ENCODE data around the gene PTPN22.

The PTPN22 gene

DNA sequence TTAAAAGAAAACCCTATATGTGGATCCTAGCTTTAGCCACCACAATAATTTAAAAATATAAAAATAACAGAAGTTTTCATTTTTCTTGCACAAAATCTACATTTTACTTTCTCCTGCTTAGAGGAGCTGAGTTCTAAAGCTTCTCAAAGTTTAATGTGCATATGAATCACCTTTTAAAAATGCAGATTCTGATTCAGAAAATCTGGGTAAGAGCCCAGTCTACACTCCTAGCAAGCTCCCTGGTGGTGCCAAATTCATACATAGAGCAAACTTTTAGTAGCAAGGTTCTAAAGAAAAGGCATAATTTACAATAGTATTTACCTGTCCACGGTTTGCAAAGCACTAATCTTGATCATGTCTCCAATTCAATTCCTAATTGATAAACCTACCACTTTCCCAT lies 78.5 kb downstream of the PTPN22 start:
- peak overlapping the region in 1 of 10 experiments; percentile 38; a peak in 1 of 20 replicates for H3K4me3 ChIP-seq
- peak overlapping the region in 6 of 11 experiments; percentile 11 to 62 (median 50); a peak in 7 of 22 replicates for H3K27ac ChIP-seq
- peaks cover 0 to 35% (median 0%) of the 10 kb centered on the region in 11 experiments; a peak in 4 of 22 replicates for H4K20me1 ChIP-seq
- H3K9ac ChIP-seq = no peak overlapping the region
- H3K36me3 ChIP-seq = peaks cover 51 to 83% (median 69%) of the 10 kb centered on the region in 11 experiments
- H3K4me1 ChIP-seq = peaks cover 25 to 57% (median 41%) of the 10 kb centered on the region in 10 experiments
- TF ChIP-seq Cebpa-rat (IDR thresholded peaks at IDR 0.05) = no peak
- peaks cover 0 to 64% (median 41%) of the 10 kb centered on the region in 11 experiments; a peak in 17 of 22 replicates for H3K9me3 ChIP-seq (replicated peaks in 1 of 11)
- no peaks in the 10 kb centered on the region for H3K27me3 ChIP-seq
- peak overlapping the region in 10 of 11 experiments; percentile 1 to 79 (median 60); a peak in 18 of 22 replicates for H3K4me2 ChIP-seq

DNA sequence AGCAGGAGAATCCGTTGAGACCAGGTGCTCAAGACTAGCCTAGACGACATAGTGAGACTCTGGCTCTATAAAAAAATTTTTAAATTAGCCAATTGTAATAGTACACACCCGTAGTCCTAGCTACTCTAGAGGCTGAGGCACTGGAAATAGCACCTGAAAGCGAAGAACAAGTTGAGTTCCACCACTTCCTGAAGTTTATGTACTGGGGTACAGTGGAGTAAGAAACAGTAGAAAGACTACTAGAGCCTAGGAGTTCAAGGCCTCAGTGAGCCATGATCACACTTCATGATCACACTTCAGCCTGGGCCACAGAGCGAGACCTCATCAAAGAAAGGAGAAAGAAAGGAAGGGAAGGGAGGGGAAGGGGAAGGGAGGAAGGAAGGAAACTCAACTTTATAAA lies 79.0 kb downstream of the PTPN22 start:
- H3K27me3 ChIP-seq = no peaks in the 10 kb centered on the region
- peaks cover 0 to 60% (median 36%) of the 10 kb centered on the region in 11 experiments; a peak in 17 of 22 replicates for H3K9me3 ChIP-seq (replicated peaks in 1 of 11)
- peaks cover 49 to 81% (median 66%) of the 10 kb centered on the region in 11 experiments for H3K36me3 ChIP-seq
- no peak for TF ChIP-seq Cebpa-rat (IDR thresholded peaks at IDR 0.05)
- H3K27ac ChIP-seq = peak overlapping the region in 7 of 11 experiments; percentile 11 to 62 (median 49); a peak in 12 of 22 replicates
- peak overlapping the region in 3 of 10 experiments; percentile 6 to 38 (median 19); a peak in 3 of 20 replicates for H3K4me3 ChIP-seq
- H3K4me2 ChIP-seq = peak overlapping the region; percentile 1 to 79 (median 55); a peak in 19 of 22 replicates
- peaks cover 0 to 32% (median 0%) of the 10 kb centered on the region in 11 experiments; a peak in 4 of 22 replicates for H4K20me1 ChIP-seq
- H3K4me1 ChIP-seq = peaks cover 25 to 53% (median 39%) of the 10 kb centered on the region in 10 experiments
- H3K9ac ChIP-seq = peak overlapping the region in 1 of 11 experiments; percentile 41; a peak in 2 of 22 replicates

DNA sequence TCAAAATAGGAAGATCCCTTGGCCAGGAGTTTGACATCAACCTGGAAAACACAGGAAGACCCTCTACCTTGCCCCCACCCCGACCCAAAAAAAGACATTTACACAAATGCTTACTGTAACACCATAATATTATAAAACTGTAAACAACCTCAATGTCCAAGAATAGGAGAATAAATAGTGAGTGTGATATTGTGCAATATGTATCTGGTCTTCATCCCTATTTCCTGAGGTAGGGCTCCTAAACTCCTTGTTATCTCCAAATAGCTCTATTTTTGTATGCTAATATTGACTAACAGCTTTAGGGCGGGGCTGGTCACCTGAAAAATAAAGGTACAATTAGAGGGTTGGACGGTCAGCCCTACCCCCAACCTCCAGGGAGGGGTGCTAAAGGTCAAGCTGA lies 82.7 kb downstream of the PTPN22 start:
- no peak overlapping the region for H3K9ac ChIP-seq
- H3K4me1 ChIP-seq = peaks cover 31 to 52% (median 43%) of the 10 kb centered on the region in 10 experiments
- H3K27me3 ChIP-seq = no peaks in the 10 kb centered on the region
- H3K4me2 ChIP-seq = peak overlapping the region in 5 of 11 experiments; percentile 2 to 30 (median 16); a peak in 6 of 22 replicates
- TF ChIP-seq Cebpa-rat (IDR thresholded peaks at IDR 0.05) = peak in 4 of 11 experiments; percentile 27 to 69 (median 49); a peak in 5 of 22 replicates
- H4K20me1 ChIP-seq = peaks cover 0 to 29% (median 9%) of the 10 kb centered on the region in 11 experiments; a peak in 14 of 22 replicates
- no peak overlapping the region; a peak in 1 of 20 replicates for H3K4me3 ChIP-seq
- peaks cover 0 to 25% (median 13%) of the 10 kb centered on the region in 11 experiments; a peak in 12 of 22 replicates for H3K9me3 ChIP-seq (replicated peaks in 1 of 11)
- H3K36me3 ChIP-seq = peaks cover 33 to 72% (median 45%) of the 10 kb centered on the region in 11 experiments
- H3K27ac ChIP-seq = no peak overlapping the region

DNA sequence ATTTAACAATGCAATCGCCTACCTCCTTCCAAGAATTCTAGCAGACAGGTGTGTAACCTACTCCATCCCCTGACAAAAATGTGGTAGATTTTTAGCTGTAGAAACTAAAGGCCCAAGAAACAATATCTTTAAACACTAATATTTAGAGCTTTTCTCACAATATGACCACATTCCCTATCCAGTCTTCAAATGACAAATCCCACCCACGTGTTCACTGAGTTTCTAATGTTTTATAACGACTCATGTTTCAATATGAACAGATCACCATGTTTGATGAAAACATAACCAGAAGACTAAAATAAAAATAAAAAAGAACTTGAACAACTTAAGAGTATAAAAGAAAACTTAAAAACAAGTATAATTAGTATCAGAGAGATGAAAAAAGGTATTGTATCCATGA lies 83.8 kb downstream of the PTPN22 start:
- H4K20me1 ChIP-seq = peaks cover 0 to 37% (median 14%) of the 10 kb centered on the region in 11 experiments; a peak in 14 of 22 replicates
- peaks cover 31 to 50% (median 43%) of the 10 kb centered on the region in 10 experiments for H3K4me1 ChIP-seq
- no peaks in the 10 kb centered on the region for H3K27me3 ChIP-seq
- H3K9ac ChIP-seq = no peak overlapping the region
- H3K9me3 ChIP-seq (replicated peaks in 1 of 11) = peaks cover 0 to 22% (median 13%) of the 10 kb centered on the region in 11 experiments; a peak in 11 of 22 replicates
- H3K4me3 ChIP-seq = no peak overlapping the region
- no peak overlapping the region for H3K27ac ChIP-seq
- peaks cover 29 to 63% (median 42%) of the 10 kb centered on the region in 11 experiments for H3K36me3 ChIP-seq
- no peak for TF ChIP-seq Cebpa-rat (IDR thresholded peaks at IDR 0.05)
- H3K4me2 ChIP-seq = no peak overlapping the region

DNA sequence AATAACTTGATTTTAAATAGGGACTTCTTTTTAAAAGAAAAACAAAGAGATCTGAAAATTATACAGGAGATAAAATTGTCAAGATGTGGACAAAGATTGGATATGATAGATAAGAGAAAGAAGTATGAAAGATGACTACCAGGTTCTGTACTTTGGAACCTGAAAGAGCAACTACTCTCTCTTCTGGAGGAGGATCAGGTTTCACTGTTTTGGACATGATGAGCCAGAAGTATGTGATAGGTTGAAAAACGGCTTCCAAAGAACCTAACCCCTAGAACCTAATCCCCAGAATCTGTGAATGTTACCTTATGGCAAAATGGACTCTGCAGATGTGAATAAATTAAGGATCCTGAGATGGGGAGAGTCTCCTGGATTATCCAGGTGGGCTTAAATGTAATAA lies 85.4 kb downstream of the PTPN22 start:
- Histone ChIP-seq H3K4me1 (peaks cover 37 to 50% (median 44%) of the 10 kb centered on the region in 10 experiments), H3K4me3 (no peak overlapping the region), H3K9me3 (replicated peaks in 1 of 11) (peaks cover 0 to 22% (median 13%) of the 10 kb centered on the region in 11 experiments; a peak in 11 of 22 replicates), H3K4me2 (no peak overlapping the region), H4K20me1 (peaks cover 0 to 52% (median 25%) of the 10 kb centered on the region in 11 experiments; a peak in 15 of 22 replicates), H3K27me3 (no peaks in the 10 kb centered on the region), H3K36me3 (peaks cover 29 to 62% (median 42%) of the 10 kb centered on the region in 11 experiments), H3K9ac (no peak overlapping the region), H3K27ac (no peak overlapping the region)
- no peak for TF ChIP-seq Cebpa-rat (IDR thresholded peaks at IDR 0.05)

DNA sequence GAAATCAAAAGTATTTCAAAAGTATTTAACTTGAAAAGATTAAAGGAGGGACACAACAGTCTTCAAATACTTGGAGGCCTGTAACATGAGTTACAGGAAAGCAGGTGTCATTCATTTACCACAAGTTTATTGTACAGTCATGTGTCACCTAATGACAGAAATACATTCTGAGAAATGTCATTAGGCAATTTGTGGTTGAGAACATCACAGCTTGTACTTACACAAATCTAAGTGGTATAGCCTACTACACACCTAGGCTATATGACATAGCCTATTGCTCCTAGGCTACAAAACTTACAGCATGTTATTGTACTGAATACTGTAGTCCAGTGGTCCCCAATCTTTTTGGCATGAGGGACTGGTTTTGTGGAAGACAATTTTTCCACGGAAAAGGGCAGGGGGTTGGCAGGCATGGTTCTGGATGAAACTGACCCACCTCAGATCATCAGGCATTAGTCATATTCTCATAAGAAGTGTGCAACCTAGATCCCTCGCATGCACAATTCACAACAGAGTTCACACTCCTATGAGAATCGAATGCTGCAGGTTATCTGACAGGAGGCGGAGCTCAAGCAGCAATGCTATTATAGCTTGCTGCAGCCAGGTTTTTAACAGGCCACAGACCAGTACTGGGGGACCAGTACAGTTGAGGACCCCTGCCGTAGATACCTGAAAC lies 87.3 kb downstream of the PTPN22 start:
- H3K9ac ChIP-seq = peak overlapping the region in 2 of 11 experiments; percentile 6 to 38; a peak in 2 of 22 replicates
- peak overlapping the region in 9 of 11 experiments; percentile 8 to 54 (median 24); a peak in 9 of 22 replicates for H3K27ac ChIP-seq
- peak overlapping the region; percentile 48 to 88 (median 67) for H3K4me2 ChIP-seq
- H3K4me1 ChIP-seq = peaks cover 44 to 60% (median 48%) of the 10 kb centered on the region in 10 experiments
- TF ChIP-seq Cebpa-rat (IDR thresholded peaks at IDR 0.05) = no peak
- H3K27me3 ChIP-seq = no peaks in the 10 kb centered on the region
- peaks cover 0 to 71% (median 38%) of the 10 kb centered on the region in 11 experiments; a peak in 15 of 22 replicates for H4K20me1 ChIP-seq
- no peak overlapping the region; a peak in 1 of 20 replicates for H3K4me3 ChIP-seq
- H3K36me3 ChIP-seq = peaks cover 16 to 44% (median 29%) of the 10 kb centered on the region in 11 experiments
- peaks cover 0 to 8% (median 4%) of the 10 kb centered on the region in 11 experiments; a peak in 10 of 22 replicates for H3K9me3 ChIP-seq (replicated peaks in 1 of 11)

DNA sequence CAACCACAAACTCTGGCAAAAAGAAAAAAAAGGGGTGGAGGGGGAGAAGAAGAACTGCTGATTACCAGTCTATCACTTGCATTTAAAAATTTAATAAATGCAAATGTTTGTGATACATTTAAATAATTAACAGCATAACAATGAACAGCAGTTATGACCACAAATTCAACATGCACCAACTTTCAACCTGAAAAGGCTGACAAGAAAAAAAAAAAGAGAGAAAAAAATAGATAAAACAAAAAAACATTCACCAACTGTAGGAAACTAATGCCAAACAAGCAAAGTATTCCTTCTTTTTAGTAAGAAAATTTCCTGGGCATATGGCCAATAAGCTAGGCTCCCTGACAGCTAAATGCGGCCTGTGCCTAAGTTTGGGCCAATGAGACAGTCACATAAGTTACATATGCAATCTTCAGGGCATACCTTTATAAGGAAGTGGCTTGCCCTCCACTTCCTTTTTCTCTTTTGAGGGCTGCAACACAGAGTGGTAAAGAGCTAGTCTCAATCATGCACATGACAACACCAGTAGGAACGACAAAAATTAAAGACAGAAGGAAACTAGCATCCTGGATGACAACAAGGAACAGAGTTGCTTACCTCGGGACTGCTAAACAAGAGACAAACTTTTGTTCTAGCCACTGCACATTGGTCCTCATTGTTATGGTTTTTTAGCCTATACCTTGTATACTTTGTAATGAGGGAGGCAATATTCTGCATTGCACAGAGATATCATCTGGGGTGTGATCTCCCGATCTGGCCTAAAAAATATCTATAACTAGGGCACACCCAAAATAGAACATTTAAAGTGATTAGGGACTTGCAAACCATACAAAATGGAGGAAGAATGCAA lies 88.0 kb downstream of the PTPN22 start:
- H3K4me2 ChIP-seq = peak overlapping the region; percentile 48 to 88 (median 67)
- H3K4me1 ChIP-seq = peaks cover 36 to 60% (median 44%) of the 10 kb centered on the region in 10 experiments
- H3K9ac ChIP-seq = peak overlapping the region in 2 of 11 experiments; percentile 6 to 38; a peak in 3 of 22 replicates
- H3K36me3 ChIP-seq = peaks cover 12 to 40% (median 24%) of the 10 kb centered on the region in 11 experiments; a peak in 19 of 22 replicates
- peaks cover 0 to under 1% (median 0%) of the 10 kb centered on the region in 11 experiments; a peak in 1 of 22 replicates for H3K9me3 ChIP-seq (replicated peaks in 1 of 11)
- no peaks in the 10 kb centered on the region for H3K27me3 ChIP-seq
- no peak for TF ChIP-seq Cebpa-rat (IDR thresholded peaks at IDR 0.05)
- H3K4me3 ChIP-seq = peak overlapping the region in 3 of 10 experiments; percentile 1 to 26 (median 4); a peak in 1 of 20 replicates
- peaks cover 0 to 71% (median 43%) of the 10 kb centered on the region in 11 experiments; a peak in 15 of 22 replicates for H4K20me1 ChIP-seq
- peak overlapping the region in 9 of 11 experiments; percentile 8 to 54 (median 24); a peak in 10 of 22 replicates for H3K27ac ChIP-seq

DNA sequence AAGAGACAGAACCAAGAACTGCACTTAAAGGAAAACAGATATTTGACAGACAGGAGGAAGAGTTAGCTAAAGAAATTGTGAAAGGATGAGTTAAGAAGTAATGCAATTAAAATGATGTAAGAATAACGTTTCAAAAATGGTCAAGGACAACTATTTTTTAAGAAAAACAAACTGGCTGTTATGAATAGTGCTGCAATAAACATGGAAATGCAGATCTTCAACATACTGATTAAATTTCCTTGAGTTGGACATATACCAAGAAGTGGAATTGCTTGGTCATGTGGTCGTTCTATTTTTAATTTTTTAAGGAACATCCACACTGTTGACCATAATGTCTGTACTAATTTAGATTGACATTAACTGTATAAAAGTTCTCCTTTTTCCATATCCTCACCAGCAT lies 89.1 kb downstream of the PTPN22 start:
- H3K9ac ChIP-seq = no peak overlapping the region
- no peak overlapping the region for H3K4me3 ChIP-seq
- H3K27ac ChIP-seq = no peak overlapping the region
- no peak for TF ChIP-seq Cebpa-rat (IDR thresholded peaks at IDR 0.05)
- peak overlapping the region in 6 of 11 experiments; percentile 50 to 88 (median 70); a peak in 10 of 22 replicates for H3K4me2 ChIP-seq
- no peaks in the 10 kb centered on the region for H3K27me3 ChIP-seq
- peaks cover 36 to 60% (median 44%) of the 10 kb centered on the region in 10 experiments for H3K4me1 ChIP-seq
- H4K20me1 ChIP-seq = peaks cover 0 to 69% (median 44%) of the 10 kb centered on the region in 11 experiments; a peak in 15 of 22 replicates
- no peaks in the 10 kb centered on the region for H3K9me3 ChIP-seq (replicated peaks in 1 of 11)
- peaks cover 12 to 42% (median 24%) of the 10 kb centered on the region in 11 experiments; a peak in 19 of 22 replicates for H3K36me3 ChIP-seq

Measured in BLaER1 treated with 17β-estradiol and CSF1 and Interleukin-3, amounts not matched to agents 10 nM and 100 nM (cell line).